ENCODE data around the gene NEDD4.
"Not testable (repeated sequence)": the region's sequence is repeated elsewhere in the genome, so short reads cannot be mapped to it uniquely, and the experiment has no call there.

The NEDD4 gene

DNA sequence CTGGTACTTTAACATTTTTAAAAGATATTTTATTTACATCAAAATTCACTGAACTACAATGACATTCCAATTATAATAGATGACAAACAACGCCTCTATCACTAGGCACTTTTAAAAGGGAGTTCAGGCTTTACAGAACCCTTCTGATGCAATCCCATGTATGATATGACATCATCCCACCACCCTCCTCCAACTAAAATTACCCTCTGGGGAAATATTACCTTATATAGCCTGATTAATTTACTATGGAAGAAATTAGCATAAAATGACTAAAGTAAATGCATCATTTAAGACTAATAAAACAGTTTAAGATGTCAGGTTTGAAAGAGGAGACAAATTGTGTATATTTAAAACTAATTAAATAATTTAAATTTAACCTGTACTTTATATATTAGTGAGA lies 10.4 kb upstream of the NEDD4 start:
- not testable (repeated sequence) for DNase-seq

DNA sequence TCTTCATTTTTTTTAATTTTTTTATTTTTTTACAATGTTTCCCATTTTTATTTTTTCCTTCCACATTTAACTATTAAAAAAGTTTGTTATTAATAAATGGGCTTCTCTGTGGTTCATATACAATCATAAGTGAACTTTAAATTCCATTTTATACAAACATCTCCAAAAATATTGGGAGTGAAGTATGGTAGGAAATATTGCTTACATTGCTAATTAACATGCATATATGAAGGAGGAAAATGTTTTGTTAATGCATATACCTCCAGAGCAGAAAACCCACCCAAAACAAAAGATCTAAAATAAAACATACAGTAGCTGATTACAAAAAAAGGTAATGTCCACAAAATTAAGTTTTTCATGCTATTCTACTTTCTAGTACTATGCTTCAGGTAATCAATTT lies 9.9 kb upstream of the NEDD4 start:
- DNase-seq, result not testable (repeated sequence)

DNA sequence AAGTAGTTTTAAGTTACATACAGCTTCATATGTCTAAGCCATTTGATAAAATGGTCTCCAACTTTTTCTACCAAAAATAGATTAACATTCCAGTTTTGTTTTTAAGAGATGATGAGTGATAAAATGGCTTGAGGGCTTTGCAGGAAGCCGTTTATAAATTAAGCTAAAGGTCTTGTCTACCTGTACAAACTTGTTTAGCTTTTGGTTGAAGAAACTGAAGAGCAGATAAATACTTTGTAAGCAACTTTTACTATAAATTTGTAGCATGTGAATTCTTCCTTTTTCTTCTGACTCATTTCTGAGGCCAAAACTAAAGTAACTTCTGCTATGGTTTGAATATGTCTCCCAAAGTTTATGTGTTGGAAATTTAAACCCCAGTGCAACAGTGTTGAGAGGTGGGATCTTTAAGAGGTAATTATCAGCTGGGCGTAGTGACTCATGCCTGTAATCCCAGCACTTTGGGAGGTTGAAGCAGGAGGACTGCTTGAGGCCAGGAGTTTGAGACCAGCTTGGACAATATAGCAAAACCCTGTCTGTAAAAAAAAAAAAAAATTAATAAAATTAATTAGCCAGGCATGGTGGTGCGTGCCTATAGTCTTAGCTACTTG lies 8.2 kb upstream of the NEDD4 start:
- no peak for DNase-seq

DNA sequence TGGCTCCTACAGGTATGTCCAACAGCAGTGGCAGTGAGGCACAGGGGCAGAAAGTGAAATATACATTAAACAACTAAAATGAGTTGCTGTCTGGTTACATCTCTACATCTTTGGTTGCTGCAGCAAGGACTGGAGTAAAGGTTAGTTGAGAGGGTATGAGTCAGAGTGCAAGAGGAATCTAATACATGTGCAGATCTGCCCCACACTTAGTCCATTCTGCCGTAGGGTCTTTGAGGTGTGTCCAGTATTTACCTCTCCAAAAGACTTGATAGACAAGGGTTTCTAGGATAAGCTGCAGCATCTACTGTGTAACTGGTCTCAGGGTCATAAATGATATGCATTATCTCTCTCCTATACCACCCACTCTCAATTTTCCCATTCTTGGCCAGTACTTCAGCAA lies 6.2 kb upstream of the NEDD4 start:
- no peak for DNase-seq

DNA sequence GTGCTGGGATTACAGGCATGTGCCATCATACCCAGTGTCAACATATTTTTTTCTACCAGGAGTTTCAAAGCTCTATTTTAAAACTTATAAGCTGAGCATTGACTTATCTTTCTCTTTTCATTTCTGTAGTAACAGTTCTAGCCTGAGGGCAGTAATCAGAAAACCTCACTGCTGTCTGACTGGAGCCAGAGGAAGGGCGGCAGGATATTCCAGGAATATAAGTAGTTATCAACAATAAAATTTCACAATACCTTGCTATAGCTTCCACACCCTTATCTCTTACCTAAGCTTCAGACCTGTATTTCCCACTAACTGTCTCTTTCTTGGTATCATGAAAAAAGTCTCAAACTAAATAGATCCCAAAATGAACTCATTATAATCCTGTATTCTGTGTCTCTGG lies 5.1 kb upstream of the NEDD4 start:
- no peak for DNase-seq

DNA sequence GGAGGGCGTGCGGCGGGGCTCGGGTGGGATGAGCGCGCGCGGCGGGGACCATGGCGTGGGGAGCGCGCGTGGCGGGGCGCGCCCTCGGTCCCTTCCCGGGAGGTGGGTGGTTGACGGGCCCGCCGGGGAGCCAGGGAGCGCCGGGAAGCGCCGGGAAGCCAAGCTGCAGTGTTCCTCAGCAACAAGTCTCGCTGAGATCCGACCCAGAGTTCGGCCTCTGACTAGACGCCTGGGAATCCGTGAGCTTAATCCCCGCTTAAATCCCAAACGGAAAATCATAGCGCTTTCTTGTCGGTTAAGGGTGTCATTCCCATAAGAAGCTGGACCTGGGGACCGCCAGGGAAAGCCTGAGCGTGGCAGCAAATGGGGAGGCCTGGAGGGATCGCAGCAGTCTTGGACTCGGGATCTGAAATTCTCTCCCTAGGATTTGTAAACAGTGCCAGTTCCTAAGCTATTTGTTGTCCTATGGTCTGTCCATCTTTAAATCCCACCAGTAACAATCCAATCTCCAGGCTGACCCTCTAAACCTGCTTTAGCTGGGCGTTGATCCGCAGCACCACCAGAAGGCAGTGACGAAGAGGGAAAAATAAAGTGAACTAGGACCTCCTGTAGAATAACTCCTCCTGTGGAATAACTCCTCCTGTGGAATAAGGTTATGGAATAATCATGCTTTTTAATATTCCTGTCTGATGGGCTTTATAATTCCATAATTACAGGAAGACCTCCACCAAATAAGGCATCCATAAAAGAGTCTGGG lies 570 bp upstream of the NEDD4 start:
- DNase-seq, result no peak

DNA sequence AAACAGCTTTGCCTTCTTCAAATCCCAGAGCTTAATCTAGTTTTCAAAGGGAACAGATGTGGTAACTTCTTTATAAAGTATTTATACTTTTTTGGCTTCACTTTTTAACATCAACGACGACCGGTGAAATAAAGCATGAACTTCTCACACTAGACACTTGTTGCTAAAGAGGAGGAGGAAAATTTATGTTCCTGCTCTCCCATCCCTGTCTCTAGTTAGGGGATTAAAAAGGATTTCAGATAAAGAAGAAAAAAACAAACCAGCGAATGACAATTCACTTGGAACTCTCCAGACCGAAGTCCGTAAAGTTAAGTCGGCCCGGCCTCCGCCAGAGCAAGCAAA lies 672 bp downstream of the NEDD4 start:
- no peak for DNase-seq

DNA sequence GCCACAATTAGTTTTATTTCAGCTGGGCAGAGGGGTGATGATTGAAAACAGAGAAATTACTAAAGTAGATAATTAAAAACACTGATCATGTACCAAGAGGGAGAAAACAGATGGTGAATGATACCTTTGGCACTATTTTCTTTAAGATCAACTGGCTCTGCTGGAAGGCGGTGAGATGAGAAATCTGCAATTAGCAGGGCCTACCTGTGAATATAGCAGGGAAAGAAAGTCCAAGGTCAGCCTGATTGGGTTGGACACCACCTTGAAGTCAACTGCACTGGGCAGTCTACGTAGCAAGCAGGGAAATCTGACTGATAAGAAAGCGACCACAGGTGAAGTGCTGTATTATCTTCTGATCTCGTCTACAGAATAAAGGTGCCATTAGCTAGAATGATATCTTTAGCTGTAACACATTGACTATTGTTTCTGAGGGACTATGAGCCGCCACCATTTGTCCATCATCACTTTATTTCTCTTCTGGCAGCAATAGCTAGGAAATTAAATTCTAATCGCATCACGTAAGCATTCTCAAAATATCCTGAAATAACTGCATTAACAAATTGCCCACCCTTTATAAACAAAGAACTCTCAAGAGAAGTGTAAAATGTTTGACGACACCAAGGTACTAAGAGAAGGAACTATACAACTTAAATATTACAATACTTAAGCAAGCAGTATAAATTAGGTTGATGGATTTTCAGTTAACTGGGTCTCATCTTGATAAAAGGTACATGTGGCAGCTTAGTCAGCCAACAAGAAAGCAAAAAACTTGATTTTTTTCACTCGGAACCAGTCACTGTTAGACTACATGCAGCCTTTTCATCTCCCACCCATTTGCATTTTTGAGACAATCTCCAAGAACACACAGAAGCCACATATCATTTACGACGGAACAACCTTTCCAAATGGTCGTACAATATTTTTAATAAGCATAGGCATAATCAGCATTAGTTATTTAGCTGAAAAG lies 1.3 kb downstream of the NEDD4 start:
- DNase-seq, result no peak

DNA sequence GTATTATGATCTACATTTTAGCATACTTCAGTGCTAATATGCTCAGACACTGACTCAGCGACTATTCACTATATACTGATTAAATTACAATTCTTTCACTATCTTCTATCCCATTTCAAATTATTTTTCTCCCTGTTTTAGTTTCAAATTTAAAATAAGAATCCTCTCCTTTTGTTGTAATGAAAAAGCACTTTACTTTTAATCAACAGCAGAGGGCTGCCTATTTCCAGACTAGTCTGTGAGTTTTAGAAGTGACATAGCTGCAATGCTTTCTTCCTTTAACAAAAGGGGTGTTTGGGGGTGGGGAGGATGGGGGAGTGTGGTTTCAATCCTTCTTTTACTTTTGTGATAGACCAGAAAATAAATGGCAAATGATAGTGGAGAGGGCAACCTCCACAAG lies 2.4 kb downstream of the NEDD4 start:
- no peak for DNase-seq

DNA sequence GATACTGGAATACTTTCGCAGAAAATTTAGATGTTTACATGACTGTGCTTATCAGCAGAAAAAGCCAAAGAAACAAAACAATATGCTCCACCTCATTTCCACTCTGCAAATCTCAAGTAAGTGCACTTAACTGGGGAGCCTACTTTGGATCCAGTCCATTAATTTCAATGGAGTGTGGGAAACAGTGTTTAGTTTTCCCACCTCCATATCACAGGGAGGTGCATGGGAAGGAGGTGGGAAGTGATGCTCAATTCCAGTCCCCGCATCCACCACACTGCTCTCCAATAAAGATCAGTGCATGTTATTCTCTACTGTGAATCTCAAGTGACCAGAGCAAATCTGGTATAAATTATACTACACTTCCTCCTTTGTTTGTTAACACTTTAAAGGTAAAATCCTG lies 2.9 kb downstream of the NEDD4 start:
- no peak for DNase-seq

DNA sequence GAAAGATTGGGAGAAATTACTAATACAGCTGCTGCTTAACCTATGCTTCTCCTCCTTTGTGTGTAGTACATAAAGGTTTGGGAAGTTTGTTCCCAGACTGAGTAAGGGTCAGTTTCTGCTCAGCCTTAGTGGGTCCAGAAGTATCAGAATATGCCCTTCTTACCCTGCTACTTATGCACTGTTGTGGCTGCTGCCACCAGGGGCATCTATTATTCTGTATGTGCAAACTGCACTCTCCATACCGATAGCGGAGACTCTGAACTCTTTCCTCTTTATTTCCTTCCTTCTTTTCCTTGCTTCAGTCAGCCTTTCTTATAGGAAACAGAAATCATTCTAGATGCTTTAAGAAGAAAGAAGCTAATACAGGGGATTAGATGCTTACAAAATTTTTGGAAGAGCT lies 4.0 kb downstream of the NEDD4 start:
- no peak for DNase-seq

DNA sequence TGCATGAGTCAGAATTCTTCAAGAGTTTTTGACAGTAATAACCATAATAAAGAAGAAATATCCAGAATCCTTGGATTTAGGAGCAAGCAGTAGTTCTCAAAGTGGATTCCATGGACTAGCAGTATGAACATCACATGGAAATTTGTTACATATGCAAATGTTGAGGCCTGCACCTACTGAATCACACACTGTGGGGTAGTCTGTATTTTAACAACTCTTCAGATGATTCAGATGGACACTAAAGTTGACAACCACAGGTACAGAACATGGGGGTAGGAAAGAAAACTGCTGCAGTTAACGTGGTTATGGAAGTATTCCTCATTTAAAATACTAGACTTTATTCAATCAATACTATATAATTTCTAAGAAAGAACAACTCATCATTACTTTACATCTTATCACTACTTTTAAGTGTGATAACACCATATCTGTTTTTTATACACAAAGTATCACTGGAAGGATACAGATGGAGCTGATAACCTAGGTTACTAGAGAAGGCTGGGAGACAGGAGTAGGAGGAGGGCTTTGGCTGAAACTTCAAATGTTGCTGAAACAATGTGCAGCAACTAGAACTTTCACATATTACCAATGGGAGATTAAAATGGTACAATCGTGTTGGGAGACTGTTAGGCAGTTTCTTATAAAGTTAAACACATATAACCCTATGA lies 11.7 kb downstream of the NEDD4 start:
- no peak for DNase-seq

DNA sequence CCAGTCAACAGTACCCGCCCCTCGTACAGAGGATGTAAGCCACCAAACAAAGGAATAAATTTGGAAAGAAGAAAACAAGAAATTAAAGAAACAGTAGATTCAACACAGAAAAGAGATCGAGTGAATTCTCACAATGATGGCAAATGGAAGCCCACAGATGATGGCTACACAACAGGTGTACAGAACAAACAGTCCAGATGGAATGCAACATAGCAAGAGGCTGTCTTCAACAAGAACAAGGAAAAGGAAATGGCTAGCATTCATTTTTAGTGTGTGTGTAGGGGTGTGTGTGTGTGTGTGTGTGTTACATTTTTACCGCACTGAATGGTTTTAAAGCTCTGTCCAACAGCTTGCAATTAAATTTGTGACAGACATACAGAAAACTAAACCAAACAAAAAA lies 12.9 kb downstream of the NEDD4 start:
- DNase-seq, result no peak

DNA sequence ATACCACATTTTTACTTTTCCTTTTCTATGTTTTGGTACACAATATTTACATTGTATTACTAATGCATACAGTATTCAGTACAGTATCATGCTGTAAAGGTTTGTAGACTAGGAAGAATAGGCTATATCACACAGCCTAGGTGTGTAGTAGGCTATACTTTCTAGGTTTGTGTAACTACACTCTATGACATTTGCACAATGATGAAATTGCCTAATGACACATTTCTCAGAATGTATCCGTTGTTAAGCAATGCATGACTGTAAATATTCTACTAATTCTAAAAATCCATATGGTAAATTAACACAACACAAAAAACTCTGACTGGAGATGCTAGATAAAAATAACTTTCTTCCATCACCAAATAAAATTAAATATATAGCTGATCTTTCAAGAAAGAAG lies 16.2 kb downstream of the NEDD4 start:
- no peak for DNase-seq

DNA sequence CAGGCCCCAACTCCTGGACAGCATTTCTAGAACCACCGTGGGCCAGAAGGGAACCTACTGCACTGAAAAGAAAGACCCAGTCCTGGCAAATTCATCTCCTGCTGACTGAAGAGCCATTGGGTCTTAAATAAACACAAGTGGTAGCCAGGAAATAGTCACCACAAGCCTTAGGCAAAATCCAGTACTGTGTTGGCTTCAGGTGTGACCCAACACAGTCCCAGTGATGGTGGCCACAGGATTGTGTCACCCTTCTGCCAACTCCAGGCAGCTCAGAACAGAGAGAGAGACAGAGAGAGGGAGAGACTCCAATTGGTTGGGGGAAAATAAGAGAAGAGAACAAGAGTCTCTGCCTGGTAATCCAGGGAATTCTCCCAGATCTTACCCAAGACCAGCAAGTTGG lies 23.1 kb downstream of the NEDD4 start:
- no peak for DNase-seq

DNA sequence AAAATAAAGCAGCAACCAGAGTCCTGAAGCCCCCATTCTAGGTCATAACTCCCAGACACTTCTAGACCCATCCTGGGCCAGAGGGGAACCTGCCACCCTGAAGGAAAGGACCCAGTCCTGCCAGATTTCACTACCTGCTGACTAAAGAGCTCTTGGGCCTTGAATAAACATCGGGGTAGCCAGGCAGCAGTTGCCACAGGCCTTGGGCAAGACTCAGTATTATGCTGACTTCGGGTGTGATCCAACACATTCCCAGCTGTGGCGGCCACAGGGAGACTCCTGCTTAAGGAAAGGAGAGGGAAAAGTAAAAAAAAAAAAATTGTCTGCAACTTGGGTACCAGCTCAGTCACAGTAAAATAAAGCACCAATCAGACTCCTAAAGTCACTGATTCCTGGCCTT lies 23.8 kb downstream of the NEDD4 start:
- no peak for DNase-seq

DNA sequence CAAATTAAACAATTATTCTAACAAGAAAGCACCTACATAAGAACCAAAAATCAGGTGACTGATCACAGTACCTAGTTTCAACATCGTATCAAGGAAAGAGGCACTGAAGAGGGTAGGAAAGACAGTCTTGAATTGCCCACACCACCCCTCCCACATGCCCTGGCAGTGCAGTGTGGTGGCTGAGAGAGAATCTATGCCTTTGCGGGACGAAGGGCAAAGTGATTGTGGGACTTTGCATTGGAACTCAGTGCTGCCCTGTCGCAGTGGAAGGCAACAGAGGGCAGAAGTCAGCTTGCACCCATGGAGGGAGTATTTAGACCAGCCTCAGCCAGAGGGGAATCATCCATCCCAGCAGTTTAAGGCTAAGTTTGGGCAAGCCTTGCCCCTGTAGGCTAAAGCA lies 24.5 kb downstream of the NEDD4 start:
- DNase-seq, result no peak

DNA sequence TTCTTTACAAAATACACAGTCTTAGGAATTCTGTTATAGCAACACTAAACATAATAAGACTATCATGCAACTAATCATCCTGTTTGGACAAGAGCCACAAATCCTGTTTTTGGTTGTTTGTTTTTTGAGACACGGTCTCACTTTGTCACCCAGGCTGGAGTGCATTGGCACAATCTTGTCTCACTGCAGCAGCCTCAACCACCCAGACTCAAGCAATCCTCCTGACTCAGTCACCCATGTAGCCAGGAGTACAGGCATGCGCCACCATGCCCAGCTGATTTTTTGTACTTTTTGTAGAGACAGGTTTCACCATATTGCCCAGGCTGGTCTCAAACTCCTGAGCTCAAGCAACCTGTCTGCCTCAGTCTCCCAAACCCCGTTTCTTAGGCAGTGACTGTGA lies 28.3 kb downstream of the NEDD4 start:
- no peak for DNase-seq

DNA sequence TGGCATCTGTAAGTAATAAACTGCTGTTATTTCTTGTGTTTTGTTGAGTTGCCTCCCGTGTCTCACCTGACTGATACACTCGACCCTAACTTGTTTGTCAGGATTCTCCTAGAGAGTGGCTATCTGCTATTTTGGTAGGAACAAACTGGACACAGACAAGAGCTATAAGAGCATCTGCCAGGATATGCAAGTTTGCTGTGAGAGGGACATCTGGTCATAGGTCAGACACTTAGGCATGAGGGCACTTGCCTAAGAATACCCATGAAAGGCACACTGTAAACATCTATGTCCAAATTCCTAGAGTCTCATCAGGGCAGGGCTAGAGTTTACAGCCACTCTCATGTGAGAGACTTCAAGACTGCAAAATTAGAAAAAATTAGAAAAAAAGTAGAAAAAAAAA lies 32.5 kb downstream of the NEDD4 start:
- DNase-seq, result no peak

DNA sequence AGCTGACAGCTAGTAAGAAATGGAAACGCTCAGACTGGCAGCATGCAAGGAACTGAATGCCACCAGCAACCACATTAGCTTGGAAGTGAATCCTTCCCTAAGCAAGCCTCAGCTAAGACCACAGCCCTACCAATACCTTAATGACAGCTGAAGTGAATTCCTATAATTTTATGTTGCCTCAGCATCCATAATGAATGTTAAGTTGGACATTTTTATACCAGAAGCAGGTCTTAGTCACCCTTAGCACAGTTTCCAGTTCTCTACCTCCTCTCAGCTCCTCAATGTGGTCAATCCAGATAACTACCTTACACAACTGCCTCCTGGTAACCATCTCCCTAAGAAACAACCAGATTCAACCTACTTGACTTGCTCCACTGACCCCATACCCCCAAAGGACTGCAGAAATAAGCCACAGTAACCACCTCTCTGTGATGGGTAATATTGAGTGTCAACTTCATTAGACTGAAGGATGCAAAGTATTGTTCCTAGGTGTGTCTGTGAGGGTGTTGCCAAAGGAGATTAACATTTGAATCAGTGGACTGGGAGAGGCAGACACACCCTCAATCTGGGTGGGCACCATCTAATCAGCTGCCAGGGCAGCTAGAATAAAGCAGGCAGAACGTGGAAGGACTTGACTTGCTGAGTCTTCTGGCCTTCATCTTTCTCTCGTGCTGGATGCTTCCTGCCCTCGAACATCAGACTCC lies 33.5 kb downstream of the NEDD4 start:
- DNase-seq, result no peak

DNA sequence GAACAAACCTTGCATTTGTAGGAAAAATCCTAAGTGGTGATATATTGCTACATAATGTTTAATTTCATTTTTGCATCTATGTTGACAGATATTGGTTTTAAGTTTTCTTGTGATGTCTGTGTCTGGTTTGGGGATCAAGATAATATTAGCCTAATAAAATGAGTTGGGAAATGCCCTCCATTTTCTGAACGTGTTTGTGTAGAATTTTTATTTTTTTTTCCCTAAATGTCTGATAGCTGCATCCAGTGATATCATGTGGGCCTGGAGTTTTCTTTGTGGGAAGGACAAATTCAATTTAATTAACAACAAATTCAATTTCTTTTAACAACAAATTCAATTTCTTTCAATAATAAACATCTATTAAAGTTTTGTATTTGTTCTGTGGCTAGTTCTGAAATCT lies 35.1 kb downstream of the NEDD4 start:
- no peak for DNase-seq

DNA sequence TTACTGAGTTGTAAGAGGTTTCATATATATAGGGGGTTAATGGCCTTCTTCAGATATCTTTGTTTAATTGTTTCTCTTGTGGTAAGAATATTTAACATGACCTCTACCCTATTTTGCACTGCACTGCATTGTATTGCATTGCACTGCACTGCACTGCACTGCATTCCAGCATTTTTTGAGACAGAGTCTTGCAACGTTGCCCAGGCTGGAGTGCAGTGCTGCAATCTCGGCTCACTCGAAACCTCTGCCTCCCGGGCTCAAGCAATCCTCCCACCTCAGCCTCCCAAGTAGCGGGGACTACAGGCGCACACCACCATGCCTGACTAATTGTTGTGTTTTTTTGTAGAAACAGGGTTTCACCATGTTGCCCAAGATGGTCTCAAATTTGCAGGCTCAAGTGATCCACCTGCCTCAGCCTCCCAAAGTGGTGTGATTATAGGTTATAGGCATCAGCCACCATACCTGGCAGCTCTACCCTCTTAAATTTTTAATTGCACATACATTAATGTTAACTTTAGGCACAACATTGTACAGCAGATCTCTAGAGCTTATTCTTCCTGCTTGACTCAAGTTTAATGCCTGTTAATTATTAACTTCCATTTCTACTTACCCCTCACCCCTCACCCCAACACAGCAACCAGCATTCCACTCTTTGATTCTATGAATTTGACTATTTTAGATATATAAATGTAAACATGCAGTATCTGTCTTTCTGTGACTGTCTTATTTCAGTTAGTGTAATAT lies 38.4 kb downstream of the NEDD4 start:
- no peak for DNase-seq

Data from activated naive CD4-positive, alpha-beta T cell treated with Interleukin-2 at 50 U/mL for 16 hours (primary cell).